Ramos (cell line): ENCODE results near the gene CELF5.
"Not testable (repeated sequence)": the region's sequence is repeated elsewhere in the genome, so short reads cannot be mapped to it uniquely, and the experiment has no call there.

Experiments
- in situ Hi-C: fragments of 300-500 bp; cut with MboI; formaldehyde crosslinking; loops from one replicate; pipeline ENCODE4 v1.14.3; 2022; ENCODE audit warnings: low sequenced_read_pairs; ENCODE audit not compliant: unreplicated experiment

The CELF5 gene

DNA sequence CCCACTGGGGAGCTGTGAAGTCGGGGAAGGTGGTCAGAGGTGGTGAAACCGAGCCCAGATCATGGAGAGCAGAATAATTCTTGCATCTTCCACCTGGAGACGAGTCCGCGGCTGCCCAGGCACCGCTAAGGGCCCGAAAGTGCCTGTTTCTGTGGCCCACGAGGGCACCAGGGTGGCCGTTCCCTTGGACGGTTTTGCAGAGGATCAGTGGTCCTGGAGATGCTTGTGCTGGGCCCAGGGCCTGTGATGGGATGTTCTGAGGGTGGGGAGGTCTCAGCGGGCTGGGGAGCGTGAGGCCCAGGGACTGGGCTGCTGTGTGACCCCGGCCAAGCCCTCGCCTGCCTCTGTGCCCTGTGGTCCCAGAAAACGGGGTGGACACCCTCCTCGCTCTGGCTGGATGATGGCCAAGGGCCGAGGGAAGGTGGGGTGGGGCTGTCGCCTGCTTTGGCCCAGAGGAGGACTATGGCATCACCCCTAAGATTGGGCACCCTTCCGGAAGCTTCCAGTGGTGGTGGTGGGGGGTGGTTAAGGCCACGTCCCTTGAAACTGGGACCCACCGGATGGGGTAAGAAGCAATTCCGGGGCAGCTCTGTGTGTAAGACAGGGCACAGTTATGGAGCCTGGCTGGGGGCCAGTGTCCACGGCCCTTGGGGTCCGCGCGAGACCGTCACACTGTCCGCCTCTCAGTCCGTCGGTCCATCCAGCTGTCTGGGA lies 90.7 kb downstream of the CELF5 start:
- in situ Hi-C loops: no loop called here

DNA sequence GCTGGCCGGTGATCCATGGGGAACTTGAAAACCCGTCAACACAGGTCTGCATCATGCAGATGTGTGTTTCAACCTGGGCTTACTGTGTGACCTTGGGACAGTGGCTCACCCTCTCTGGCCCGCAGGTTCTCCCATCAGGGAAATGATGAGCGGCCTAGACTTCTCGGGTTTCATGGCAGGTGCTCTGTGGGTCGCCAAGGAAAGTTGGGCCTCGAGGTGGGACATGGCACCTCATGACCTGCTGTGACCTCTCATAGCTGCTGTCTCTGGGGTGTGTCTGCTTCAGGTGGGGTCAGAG lies 91.2 kb downstream of the CELF5 start:
- in situ Hi-C loops: no loop called here

DNA sequence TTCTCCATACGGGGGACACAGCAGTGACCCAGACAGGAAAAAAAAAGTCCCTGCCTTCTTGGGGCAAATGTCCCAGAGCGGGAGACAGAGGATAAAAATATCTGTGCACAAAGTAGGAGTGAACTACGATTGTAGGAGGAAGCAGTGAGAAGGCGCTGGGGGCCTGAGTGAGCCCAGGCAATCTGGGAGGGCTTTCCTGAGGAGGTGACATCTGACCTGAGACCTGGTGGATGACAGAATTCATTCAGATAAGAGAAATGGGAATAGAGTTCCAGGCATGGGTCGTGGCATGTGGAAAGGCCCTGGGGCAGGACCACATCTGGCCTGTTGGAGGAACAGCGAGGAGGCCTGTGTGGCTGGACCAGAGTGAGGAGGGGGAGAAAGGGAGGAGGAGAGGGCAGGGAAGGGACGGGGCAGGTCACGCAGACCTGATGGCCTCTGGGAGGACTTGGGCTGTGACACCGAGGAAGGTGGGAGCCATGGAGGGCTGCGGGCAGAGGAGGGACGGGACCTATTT lies 91.7 kb downstream of the CELF5 start:
- in situ Hi-C loops: no loop called here

DNA sequence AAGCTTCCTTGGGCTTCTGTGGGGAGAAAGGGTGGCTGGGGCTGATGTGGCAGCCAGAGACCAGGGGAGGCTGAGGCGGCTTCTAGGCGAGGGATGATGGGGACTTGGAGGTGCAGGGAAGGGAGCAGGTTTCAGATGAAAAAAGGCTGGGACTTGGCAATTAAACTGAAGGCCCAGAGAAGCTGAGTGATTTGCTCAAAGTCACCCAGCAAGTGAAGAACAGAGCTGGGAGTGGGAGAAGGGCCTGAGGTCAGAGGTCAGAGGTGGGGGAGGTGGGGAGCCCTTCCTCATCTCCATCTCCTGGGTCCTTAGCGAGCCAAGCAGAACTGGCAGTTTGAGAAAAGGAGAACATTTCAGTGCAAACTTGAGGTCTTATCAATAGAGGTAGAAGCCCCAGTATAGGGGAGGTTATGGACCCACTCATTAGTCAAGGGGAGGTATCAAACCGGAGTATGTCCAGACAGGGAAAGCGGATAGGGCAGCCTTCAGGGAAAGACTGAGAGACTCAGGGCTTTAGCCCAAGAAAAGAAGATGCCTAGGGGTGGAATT lies 92.3 kb downstream of the CELF5 start:
- in situ Hi-C loops: no loop called here

DNA sequence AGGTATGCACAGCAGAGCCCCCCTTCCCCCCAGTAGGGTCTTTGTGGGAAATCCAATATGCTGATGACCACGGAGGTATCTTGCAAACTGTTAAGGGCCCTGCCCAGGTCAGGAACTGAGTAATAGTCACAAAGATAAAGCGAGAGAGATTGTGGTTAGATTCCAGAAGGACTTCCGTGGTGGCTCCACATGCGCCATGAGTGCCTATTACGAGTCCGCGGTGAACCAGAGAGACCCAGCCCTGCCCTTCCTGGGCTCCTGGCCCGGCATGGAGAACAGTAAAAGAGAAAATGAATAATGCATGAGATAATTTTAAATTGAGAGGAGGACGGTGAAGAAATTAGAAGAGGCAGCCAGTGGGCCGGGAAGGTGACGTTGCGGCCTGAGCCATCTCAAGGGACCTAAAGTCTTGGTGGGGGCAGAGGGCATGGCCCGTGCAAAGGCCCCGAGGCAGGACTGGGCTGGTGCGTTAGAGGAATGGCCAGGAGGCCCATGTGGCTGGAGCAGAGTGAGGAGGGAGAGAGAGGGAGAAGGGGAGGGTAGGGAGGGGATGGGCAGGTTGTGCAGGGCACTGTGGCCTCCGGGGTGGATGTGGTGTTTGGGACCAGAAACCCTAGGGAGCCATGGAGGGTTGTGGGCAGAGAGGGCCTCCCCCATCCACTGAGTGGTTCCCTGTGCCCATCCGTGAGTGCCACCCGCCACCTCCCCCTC lies 95.3 kb downstream of the CELF5 start:
- in situ Hi-C loops: loop anchor here (10.0 kb wide), 1 partner anchor 115 kb away; no protein-coding TSS in a partner anchor

DNA sequence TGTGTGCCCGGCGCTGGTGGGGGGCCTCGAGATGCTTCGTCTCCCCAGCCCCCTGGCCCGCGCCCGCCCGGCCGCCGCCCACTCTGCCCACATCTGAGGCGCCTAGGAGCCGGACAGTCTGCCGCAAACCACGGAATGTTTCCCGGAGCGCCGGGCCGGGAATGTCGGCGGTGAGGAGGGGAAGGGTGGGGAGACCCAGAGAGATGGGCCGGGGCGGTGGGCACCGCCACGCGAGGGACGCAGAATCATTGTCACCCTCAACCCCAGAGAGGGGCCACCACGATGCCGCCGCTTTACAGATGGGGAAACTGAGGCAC lies 95.9 kb downstream of the CELF5 start:
- in situ Hi-C loops: loop anchor here (10.0 kb wide), 1 partner anchor 114 kb away; no protein-coding TSS in a partner anchor

DNA sequence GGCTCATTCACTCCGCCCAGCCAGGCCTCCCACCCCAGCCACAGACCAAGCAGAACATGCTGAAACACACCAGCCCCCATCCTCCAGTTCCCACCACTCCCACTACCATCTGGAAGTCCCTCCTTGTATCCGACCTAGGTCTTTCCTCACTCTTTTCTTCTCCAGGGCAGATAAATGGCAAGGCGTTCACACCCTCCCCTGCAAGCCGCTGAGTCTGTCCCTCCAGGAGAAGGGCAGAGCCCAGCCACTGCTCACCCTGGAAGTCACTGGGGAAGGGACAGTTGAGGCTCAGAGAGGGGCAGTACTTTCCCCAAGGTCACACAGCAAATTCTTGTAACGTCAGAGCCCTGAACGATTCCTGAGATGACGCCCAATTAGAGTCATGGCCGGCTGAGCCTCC lies 96.4 kb downstream of the CELF5 start:
- in situ Hi-C loops: loop anchor here (10.0 kb wide), 1 partner anchor 114 kb away; no protein-coding TSS in a partner anchor

DNA sequence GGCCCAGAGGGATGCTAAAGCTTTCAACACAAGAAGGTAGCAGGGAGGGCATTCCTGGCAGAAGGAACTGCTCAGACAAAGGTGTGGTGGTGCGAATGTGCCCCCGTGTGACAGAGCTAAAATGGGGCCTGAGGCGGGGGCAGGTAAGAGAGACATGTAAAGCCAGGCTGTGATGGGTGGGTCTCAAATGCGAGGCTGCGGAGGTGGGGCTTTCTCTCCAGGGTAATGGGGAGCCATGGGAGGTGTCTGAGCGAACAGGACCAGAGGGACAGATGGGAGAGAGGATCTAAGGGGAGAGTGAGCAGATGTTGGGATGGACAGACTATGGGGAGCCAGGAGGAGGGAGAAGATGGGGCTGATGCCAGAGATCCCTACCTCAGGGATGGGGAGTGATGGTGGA lies 97.2 kb downstream of the CELF5 start:
- in situ Hi-C loops: loop anchor here (10.0 kb wide), 1 partner anchor 113 kb away; no protein-coding TSS in a partner anchor

DNA sequence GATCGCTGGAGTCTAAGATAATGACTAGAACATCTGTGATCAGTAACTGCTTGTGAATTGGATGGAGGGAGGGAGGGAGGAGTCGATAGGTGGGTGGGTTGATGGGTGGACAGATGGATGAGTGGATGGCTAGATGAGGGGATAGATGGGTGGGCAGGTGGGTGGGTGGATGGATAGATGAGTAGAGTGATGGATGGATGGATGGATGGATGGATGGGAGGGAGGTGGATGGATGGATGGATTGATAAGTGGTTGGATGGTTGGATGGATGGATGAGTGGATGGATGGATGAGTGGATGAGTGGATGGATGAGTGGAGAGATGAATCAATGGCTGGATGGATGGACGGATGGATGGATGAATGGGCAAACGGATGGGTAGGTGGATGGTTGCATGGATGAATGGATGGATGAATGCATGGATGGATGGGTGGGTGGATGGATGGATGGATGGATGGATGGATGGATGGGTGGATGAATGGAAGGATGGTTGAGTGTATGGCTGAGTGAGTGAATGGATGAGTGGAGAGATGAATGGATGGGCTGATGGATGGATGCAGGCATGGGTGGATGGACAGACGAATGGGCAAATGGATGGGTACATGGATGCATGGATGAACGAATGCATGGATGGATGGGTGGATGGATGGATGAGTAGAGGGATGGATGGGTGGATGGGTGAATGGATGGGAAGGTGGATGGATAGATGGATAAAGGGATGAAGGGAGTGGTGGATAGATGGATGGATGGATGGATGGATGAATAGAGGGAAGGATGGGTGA lies 97.9 kb downstream of the CELF5 start:
- in situ Hi-C loops: loop anchor here (10.0 kb wide), 1 partner anchor 112 kb away; no protein-coding TSS in a partner anchor

DNA sequence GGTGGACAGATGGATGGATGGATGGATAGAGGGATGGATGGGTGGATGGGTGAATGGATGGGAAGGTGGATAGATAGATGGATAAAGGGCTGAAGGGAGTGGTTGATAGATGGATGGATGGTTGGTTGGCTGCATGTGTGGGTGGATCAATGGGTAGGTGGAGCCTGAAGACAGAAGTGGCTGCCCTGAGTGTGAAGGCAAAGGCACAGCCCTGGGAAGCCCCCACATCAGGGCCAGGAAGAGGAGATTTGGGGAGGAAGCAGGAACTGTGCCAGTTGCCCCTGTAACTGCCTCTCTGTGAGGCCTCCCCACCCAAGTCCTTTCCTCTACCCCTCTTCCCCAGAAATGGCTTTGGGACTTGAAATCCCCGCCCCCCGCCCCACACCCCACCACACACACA lies 98.6 kb downstream of the CELF5 start:
- in situ Hi-C loops: loop anchor here (10.0 kb wide), 1 partner anchor 112 kb away; no protein-coding TSS in a partner anchor

DNA sequence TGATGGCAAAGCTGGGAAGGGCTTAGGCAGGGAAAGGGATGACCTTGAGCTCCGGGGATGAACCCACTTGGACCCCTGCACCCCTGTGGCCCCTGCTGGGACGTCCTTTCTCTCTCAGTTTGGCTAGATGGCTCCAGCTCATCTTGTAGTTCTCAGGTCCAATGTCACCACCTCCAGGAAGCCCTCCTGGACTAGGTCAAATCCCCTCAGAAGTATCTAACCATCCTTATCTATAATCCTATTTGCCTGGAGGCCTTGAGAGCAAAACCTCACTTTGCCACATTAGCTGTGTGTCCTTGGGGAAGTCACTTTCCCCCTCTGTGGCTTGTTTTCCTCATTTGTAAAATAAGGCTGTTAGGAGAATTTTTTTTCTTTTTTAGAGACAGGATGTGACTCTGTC lies 99.2 kb downstream of the CELF5 start:
- in situ Hi-C loops: loop anchor here (10.0 kb wide), 1 partner anchor 111 kb away; no protein-coding TSS in a partner anchor

DNA sequence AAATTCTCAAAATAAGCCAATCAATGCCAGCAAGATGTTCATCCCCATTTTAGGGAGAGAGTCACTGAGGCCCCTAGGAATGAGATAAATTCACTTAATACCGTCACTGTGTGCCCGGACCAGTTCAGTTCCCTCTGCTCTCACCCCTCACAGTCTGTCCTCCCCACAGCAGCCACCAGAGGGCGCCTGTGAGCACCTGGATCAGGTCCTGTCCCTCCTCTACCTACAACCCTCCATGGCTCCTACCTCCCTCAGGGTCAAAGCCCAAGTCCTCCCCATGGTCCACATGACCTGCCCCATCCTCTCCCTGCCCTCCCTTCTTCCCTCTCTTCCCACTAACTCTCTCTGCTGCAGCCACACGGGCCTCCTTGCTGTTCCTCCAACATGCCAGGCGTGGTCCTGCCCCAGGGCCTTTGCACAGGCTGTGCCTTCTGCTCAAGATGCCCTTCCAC lies 100.0 kb downstream of the CELF5 start:
- in situ Hi-C loops: loop anchor here (10.0 kb wide), 1 partner anchor 110 kb away; no protein-coding TSS in a partner anchor

DNA sequence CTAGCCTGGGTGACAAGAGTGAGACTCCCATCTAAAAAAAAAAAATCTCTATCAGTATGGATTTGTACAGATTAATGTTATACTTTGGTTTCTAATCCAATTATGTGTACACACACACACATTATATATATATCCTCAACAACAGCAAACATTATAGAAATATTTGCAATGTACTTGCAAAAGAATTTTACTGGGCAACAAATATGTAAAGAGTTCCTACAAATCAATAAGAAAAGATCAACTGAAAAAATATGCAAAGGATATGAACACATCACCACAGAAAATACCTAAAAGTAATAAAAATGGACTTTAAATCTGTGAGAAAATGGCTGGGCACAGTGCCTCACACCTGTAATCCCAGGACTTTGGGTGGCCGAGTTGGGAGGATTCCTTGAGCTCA lies 101.0 kb downstream of the CELF5 start:
- in situ Hi-C loops: loop anchor here (5.0 to 10.0 kb wide), 2 partner anchors 109 to 147 kb away; no protein-coding TSS in a partner anchor

DNA sequence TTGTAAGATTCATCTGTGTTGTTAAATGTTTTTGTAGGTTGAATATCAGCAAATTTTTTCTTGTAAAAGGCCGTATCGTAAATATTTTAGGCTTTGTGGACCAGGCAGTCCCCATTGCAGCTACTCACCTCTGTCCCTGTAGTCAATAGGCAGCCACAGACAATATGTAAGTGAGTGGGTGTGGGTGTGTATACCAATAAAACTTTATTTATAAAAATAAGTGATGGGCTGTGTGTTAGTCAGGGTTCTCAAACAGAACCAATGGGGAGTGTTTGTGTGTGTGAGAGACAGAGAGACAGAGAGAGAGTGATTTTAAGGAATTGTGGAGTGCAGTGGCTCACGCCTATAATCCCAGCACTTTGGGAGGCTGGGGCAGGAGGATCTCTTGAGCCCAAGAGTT lies 104.3 kb downstream of the CELF5 start:
- in situ Hi-C loops: loop anchor here (5.0 to 10.0 kb wide), 2 partner anchors 106 to 144 kb away; no protein-coding TSS in a partner anchor

DNA sequence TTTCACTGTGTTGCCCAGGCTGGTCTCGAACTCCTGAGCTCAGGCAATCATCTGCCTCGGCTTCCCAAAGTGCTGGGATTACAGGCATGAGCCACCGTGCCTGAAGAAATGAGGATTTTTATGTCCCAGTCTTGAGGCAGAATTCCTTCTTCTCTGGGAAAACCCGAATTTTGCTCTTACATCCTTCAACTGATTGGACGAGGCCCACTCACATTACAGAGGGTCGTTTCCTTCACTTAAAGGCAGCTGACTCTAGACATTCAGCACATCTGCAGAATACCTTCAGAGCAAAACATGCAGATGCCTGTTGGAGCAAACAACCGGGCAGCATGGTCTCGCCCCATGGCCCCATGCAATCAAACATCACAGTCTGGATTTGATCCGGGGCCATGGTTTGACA lies 105.6 kb downstream of the CELF5 start:
- in situ Hi-C loops: no loop called here

DNA sequence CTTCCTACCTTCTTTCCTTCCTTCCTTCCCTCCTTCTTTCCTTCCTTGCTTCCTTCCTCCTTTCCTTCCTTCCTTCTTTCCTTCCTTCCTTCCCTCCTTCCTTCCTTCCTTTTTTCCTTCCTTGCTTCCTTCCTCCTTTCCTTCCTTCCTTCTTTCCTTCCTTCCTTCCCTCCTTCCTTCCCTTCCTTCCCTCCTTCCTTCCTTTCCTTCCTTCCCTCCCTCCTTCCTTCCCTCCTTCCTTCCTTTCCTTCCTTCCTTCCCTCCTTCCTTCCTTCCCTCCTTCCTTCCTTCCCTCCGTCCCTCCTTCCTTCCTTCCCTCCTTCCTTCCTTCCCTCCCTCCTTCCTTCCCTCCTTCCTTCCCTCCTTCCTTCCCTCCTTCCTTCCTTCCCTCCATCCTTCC lies 107.8 kb downstream of the CELF5 start:
- in situ Hi-C loops: not testable (repeated sequence)

DNA sequence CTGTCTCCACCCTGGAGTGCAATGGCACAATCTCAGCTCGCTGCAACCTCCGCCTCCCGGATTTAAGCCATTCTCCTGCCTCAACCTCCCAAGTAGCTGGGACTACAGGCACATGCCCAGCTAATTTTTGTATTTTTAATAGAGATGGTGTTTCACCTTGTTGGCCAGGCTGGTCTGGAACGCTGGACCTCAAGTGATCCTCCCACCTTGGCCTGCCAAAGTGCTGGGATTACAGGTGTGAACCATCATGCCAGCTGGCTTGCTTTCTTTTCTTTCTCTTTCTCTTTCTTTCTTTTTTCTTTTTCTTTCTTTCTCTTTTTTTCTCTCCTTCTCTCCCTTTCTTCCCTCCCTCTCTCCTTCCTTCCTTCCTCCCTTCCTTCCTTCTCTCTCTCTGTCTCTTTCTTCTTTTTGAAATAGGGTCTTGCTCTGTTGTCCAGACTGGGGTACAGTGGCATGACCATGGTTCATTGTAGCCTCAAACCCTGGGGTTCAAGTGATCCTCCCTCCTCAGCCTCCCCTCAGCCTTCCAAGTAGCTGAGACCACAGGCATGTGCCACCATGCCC lies 108.6 kb downstream of the CELF5 start:
- in situ Hi-C loops: no loop called here

DNA sequence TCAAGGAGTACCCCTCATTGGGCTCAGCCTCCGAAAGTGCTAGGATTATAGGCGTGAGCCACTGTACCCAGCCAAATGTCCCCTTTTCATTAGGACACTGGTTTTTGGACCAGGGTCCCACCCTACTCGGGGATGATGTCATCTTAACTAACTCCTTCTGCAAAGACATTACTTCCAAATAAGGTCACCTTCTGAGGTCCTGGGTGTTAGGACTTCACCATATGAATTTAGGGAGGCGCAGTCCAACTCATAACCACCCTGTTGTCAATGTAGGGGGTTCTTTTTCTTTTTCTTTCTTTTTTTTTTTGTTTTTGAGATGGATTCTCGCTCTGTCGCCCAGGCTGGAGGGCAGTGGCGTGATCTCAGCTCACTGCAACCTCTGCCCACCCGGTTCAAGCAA lies 109.2 kb downstream of the CELF5 start:
- in situ Hi-C loops: no loop called here

DNA sequence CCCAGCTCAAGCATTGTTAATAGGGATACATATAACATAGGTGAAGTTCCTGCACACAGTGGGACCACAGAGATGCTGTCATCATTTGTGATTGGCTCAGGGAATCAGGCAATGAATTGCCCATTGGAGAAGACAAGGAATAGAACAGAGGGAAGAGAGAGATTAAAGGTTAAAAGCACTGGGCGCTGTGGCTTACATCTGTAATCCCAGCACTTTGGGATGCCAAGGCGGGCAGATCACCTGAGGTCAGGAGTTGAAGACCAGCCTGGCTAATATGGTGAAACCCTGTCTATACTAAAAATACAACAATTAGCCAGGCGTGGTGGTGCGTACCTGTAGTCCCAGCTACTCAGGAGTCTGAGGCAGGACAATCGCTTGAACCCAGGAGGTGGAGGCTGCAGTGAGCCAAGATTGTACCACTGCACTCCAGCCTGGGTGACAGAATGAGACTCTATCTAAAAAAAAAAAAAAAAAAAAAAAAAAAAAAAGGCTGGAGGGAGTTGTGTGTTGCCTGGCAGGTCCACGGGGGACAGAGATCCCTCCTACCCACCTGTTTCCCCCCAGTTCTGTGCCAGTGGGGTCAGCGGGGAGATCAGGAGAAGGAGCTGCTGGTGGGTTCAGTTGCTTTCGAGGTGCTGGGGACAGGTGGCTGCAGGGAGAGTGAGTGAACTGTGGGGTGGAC lies 110.4 kb downstream of the CELF5 start:
- in situ Hi-C loops: not testable (repeated sequence)
